GM12878 (cell line): ENCODE data around the gene NR6A1.

ENCODE experiments used
- BHLHE40 ChIP-seq, 2 experiments: fragments of 450-650 bp in 1 of 2; IDR thresholded peaks; 2 replicates each; pipeline ENCODE4 v1.6.1; 2011 to 2017; ENCODE audit warnings: low read depth in 2 of 2, borderline replicate concordance in 1 of 2, improper control_type of control experiment in 1 of 2, low read length in 1 of 2, mild to moderate bottlenecking in 1 of 2
- BRCA1 ChIP-seq: IDR thresholded peaks from 2 replicates; pipeline ENCODE4 v1.6.1; 2011; ENCODE audit warnings: low read depth, low read length, improper control_type of control experiment
- EZH2 ChIP-seq: IDR thresholded peaks from 2 replicates; pipeline ENCODE4 v1.6.1; 2012; ENCODE audit warnings: low read depth, mild to moderate bottlenecking, control low read depth, inconsistent platforms, low read length, borderline replicate concordance; ENCODE audit not compliant: control insufficient read depth
- MEF2B ChIP-seq: fragments of 450-650 bp; IDR thresholded peaks from 2 replicates; pipeline ENCODE4 v1.6.1; 2018; ENCODE audit warnings: mild to moderate bottlenecking, moderate library complexity; ENCODE audit not compliant: partially characterized antibody, poor library complexity, severe bottlenecking
- NR2C2 ChIP-seq: IDR thresholded peaks from 2 replicates; pipeline ENCODE4 v1.6.1; 2011; ENCODE audit warnings: borderline replicate concordance, low read depth; ENCODE audit not compliant: control insufficient read depth, insufficient read length
- PAX8 ChIP-seq: fragments of 450-650 bp; IDR thresholded peaks from 2 replicates; pipeline ENCODE4 v1.6.1; 2017; ENCODE audit warnings: mild to moderate bottlenecking, moderate library complexity
- POLR2A ChIP-seq: IDR thresholded peaks from 2 replicates; pipeline ENCODE4 v1.6.1; 2011; ENCODE audit warnings: low read depth, mild to moderate bottlenecking, low read length
- POLR2AphosphoS5 ChIP-seq: IDR thresholded peaks from 2 replicates; pipeline ENCODE4 v1.6.1; 2011; ENCODE audit warnings: mild to moderate bottlenecking, low read length, inconsistent platforms
- RAD21 ChIP-seq: IDR thresholded peaks from 2 replicates; pipeline ENCODE4 v1.6.1; 2011; ENCODE audit warnings: mild to moderate bottlenecking, low read depth, low read length, moderate library complexity; ENCODE audit not compliant: insufficient read depth
- SUZ12 ChIP-seq: fragments of 200-600 bp; sonication (generic); IDR thresholded peaks from one replicate; pipeline ENCODE4 v1.6.1; 2018; ENCODE audit warnings: antibody characterized with exemption, mild to moderate bottlenecking; ENCODE audit not compliant: unreplicated experiment
- ZNF217 ChIP-seq: fragments of 450-650 bp; IDR thresholded peaks from 2 replicates; pipeline ENCODE4 v1.6.1; 2017; ENCODE audit warnings: antibody characterized with exemption, mild to moderate bottlenecking
- TF ChIP-seq, protein P1 (sequence below): IDR thresholded peaks from 2 replicates; pipeline ENCODE4 v1.6.1; 2011; ENCODE audit warnings: low read depth, mild to moderate bottlenecking, low read length, moderate library complexity, borderline replicate concordance; ENCODE audit errors: extremely low read depth
- TF ChIP-seq, protein P2 (sequence below), 3 experiments: IDR thresholded peaks in 2 of 3; conservative IDR thresholded peaks in 1 of 3; 2 replicates each; pipeline ENCODE4 v1.5.1; 2011; ENCODE audit warnings: low read depth in 3 of 3, low read length in 3 of 3, mild to moderate bottlenecking in 3 of 3, control low read depth in 2 of 3, moderate library complexity in 2 of 3, inconsistent platforms in 1 of 3, mixed read lengths in 1 of 3; ENCODE audit not compliant: control insufficient read depth in 2 of 3, insufficient read depth in 1 of 3; ENCODE audit errors: extremely low read depth in 1 of 3
- TF ChIP-seq, protein P3 (sequence below): IDR thresholded peaks from 2 replicates; pipeline ENCODE4 v1.6.1; 2011; ENCODE audit warnings: low read depth, low read length, improper control_type of control experiment, borderline replicate concordance

GRCh38 chr9:124760719-124761118 is 10.4 kb downstream of the NR6A1 start:
- TF ChIP-seq, protein P1, sequence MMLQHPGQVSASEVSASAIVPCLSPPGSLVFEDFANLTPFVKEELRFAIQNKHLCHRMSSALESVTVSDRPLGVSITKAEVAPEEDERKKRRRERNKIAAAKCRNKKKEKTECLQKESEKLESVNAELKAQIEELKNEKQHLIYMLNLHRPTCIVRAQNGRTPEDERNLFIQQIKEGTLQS: no peak
- TF ChIP-seq POLR2A: no peak
- TF ChIP-seq, protein P2, sequence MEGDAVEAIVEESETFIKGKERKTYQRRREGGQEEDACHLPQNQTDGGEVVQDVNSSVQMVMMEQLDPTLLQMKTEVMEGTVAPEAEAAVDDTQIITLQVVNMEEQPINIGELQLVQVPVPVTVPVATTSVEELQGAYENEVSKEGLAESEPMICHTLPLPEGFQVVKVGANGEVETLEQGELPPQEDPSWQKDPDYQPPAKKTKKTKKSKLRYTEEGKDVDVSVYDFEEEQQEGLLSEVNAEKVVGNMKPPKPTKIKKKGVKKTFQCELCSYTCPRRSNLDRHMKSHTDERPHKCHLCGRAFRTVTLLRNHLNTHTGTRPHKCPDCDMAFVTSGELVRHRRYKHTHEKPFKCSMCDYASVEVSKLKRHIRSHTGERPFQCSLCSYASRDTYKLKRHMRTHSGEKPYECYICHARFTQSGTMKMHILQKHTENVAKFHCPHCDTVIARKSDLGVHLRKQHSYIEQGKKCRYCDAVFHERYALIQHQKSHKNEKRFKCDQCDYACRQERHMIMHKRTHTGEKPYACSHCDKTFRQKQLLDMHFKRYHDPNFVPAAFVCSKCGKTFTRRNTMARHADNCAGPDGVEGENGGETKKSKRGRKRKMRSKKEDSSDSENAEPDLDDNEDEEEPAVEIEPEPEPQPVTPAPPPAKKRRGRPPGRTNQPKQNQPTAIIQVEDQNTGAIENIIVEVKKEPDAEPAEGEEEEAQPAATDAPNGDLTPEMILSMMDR (IDR thresholded peaks at IDR 0.05 in 2 of 3, conservative IDR thresholded peaks at IDR 0.05 in 1 of 3; ENCODE audit: control insufficient read depth in 2 of 3, extremely low read depth in 1 of 3, insufficient read depth in 1 of 3, low read depth in 3 of 3, low read length in 3 of 3): no peak
- TF ChIP-seq ZNF217: no peak
- TF ChIP-seq, protein P3, sequence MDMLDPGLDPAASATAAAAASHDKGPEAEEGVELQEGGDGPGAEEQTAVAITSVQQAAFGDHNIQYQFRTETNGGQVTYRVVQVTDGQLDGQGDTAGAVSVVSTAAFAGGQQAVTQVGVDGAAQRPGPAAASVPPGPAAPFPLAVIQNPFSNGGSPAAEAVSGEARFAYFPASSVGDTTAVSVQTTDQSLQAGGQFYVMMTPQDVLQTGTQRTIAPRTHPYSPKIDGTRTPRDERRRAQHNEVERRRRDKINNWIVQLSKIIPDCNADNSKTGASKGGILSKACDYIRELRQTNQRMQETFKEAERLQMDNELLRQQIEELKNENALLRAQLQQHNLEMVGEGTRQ: no peak
- TF ChIP-seq POLR2AphosphoS5: no peak
- TF ChIP-seq SUZ12: no peak
- TF ChIP-seq PAX8: no peak
- no peak for TF ChIP-seq MEF2B
- no peak for TF ChIP-seq EZH2
- TF ChIP-seq BHLHE40 (IDR thresholded peaks at IDR 0.05; ENCODE audit: borderline replicate concordance in 1 of 2, low read depth in 2 of 2, low read length in 1 of 2): no peak
- no peak for TF ChIP-seq RAD21
- TF ChIP-seq BRCA1: no peak
- no peak for TF ChIP-seq NR2C2
